ENCODE results near the gene LYSMD3.
"Not testable (repeated sequence)": the region's sequence is repeated elsewhere in the genome, so short reads cannot be mapped to it uniquely, and the experiment has no call there.

The LYSMD3 gene

GRCh38 chr5:90529194-90529938, at the start of gene LYSMD3:
Gene LYSMD3 (minus strand): TSS chr5:90529584. CDS start chr5:90525289, 4,295 bp downstream.
- DNase-seq: peak; percentile 94

DNA sequence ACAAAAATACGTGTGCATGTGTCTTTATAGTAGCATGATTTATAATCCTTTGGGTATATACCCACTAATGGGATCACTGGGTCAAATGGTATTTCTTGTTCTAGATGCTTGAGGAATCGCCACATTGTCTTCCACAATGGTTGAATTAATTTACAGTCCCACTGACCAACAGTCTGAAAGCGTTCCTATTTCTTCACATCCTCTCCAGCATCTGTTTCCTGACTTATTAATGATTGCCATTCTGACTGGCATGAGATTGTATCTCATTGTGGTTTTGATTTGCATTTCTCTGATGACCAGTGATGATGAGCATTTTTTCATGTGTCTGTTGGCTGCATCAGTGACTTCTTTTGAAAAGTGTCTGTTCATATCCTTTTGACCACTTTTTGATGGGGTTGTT, 47.2 kb upstream of the LYSMD3 start:
- DNase-seq: not testable (repeated sequence)

- DNase-seq: no peak
These were observed 46.3 kb upstream of the LYSMD3 start for GRCh38 chr5:90575712-90576111.

GRCh38 chr5:90571147-90571773, 41.9 kb upstream of the LYSMD3 start:
- DNase-seq: no peak

- no peak for DNase-seq
These were observed 40.6 kb upstream of the LYSMD3 start for GRCh38 chr5:90570034-90570433.

DNA sequence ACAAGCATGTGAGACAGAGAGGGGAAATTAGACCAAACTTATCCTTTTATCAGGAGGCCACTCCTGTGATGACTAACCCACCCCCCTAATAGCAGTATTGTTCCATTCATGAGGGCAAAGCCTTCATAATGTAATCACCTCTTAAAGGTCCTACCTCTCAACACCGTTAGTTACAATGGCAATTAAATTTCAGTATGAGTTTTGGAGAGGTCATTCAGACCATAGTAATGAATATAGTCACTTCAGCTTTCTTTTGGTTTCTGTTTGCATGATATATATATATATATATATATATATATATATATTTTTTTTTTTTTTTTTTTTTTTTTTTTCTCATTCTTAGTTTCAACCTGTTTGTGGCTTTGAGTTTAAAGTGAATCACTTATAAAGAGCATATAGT, 39.7 kb upstream of the LYSMD3 start:
- DNase-seq: no peak

DNA sequence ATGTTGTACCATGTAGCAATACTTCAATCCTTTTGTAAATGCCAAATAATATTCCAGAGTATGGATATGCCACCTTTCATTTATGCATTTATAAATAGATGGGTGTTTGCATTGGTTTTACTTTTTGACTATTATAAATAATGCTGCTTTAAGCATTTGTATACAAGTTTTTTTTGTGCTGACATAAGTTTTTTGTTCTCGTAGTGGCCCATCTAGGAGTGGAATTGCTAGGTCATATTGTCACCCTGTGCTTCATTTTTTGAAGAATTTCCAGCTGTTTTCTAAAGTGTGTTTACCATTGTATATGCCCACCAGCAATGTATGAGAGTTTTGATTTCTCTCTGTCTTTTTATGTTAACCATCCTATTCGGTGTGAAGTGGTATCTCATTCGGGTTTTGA, 36.1 kb upstream of the LYSMD3 start:
- no peak for DNase-seq

DNA sequence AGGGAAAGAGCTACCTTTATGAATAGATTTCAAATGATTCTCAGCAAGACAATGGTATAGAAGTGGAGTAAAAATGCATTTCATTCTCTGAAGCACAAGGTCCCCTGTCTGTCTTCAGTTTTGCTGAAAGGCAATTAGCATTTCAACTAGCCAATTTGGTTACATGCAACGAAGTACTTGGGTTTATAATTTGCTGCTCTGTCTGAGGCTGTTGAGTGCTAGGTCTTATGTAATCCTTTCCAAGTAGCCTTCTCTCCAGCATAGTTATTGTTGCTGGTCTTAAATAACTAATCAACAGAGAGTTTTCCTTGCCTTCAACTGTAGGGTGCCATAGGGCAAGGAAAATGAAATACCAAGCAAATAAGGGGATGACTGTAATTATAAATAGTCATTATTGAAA, 33.7 kb upstream of the LYSMD3 start:
- no peak for DNase-seq

- DNase-seq: no peak
These were observed 33.0 kb upstream of the LYSMD3 start for GRCh38 chr5:90562341-90562740.

GRCh38 chr5:90561766-90562165, 32.4 kb upstream of the LYSMD3 start:
- no peak for DNase-seq

DNA sequence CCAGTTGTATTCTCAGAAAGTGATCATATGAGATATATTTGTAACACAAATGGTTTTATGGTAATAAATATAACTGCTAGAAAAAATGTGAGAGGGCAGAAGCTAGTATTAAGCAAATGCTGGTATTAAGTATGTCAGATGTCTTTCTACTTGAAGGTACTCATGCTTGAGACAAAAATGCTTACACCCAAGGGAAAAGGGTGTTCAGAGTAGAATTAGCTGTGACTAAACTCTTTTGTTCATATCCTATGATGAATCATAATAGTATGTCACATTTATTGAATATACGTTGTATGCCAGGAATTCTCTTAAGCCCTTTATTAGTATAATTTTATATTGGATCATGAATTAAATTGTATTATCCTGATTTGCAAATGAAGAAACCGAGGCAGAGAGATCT, 31.4 kb upstream of the LYSMD3 start:
- no peak for DNase-seq

GRCh38 chr5:90558344-90559192, 29.2 kb upstream of the LYSMD3 start, which contains the start of gene ADGRV1:
Gene ADGRV1 (plus strand): TSS chr5:90558797. CDS start chr5:90558896, 99 bp downstream.
- no peak for DNase-seq

DNA sequence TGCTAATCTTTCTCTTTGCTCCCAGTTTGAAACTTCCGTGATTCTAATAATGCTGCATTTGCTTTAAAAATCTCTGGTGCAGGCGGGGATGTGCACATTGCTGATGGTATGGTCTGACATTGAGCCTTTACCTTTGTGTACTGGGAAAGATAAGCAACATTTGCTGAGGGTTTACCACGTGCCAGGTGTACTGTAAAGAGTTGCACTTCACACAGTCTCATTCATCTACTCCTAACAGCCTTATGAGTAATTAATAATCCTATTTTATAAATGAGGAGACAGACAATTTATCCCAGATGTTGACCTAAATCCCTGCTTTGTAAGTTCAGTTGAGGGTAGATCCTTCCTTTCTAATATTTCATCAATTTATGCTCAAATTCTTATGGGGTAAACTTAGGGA, 28.5 kb upstream of the LYSMD3 start:
- DNase-seq: no peak

GRCh38 chr5:90557391-90557790, 28.0 kb upstream of the LYSMD3 start:
- DNase-seq: no peak

DNA sequence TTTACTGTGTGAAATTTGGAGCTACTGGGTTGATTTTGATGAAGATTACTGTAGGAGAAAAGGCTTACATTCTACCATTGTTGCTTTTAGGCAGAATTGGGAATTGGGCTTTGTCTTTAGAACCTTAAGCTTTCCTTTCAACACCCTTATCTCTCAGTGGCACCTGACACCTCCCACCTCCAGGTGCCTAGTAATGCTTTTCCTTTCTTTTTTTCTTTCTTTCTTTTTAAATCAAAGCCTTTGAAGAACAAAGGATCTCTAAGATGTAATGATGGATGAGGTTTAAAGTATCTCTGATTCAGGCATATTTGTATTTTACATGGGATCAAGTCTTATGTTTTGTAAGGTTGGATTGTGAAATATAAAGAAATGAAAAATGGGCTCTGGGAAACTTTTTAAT, 26.3 kb upstream of the LYSMD3 start:
- DNase-seq: no peak

- DNase-seq: no peak
These were observed 25.1 kb upstream of the LYSMD3 start for GRCh38 chr5:90554358-90555006.

DNA sequence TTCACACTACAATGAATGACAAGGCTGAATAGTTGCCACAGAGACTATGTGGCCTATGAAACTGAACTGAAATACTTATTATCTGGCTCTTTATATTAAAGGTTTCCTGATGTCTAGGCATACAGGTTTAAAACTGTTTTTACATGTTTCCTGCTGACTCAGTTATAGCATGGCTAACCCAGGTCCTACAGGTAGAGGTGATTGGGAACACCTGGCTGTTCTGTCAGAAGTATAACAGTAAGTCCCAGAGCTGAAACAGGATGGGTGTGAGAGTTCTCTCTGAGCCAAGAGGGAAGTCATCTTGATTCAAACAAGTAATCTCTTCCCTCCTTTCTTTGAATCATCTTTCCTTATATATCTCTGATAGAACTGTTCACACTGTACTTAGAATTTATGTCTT, 24.3 kb upstream of the LYSMD3 start:
- DNase-seq: no peak

GRCh38 chr5:90551376-90551775, 22.0 kb upstream of the LYSMD3 start:
- DNase-seq: no peak

- no peak for DNase-seq
These were observed 21.6 kb upstream of the LYSMD3 start for GRCh38 chr5:90550963-90551362.

GRCh38 chr5:90549729-90550275, 20.4 kb upstream of the LYSMD3 start:
- DNase-seq: no peak

DNA sequence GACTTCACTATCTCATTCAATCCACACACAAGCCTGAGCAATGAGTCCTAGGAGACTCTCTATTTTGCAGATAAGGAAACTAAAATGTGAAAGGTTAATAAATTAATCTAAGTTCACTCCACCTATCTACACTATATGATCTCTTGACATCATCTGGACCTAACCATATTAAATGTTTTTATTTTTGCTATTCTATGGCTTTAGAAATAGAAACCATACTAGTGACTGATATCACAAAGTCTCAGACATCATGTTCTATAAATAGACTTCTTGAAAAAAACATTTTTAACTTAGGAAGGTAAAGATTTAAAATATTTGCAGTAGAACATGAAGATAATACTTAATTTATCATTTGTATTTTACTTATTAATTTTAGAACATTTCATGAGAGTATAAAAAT, 19.8 kb upstream of the LYSMD3 start:
- DNase-seq: no peak

DNA sequence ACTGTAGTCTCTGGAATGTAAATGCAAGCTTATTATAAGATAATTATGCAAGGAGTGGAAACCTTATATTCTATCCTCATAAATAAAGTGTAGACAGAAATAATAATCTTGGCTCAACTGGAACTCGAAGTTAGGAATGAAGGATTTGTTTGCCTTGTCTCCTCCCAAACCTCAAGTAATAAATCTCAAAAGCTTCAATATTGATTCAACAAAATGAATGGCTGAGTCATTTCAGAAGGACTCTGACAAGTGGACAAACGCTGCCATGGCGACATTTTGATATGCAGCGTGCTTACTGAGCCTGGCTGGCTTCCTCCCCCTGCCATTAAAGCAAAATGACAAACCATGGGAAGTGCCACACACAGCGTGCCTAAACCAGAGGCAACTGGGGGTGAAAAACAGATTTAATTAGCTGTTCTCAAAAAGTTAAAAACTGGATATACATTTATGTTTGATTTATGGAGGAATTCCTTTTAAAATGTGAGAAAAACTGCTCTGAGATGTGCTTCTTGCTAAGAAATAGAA, 18.7 kb upstream of the LYSMD3 start:
- no peak for DNase-seq

All from stimulated activated naive CD4-positive, alpha-beta T cell treated with Interleukin-2 at 50 U/mL for 16 hours (primary cell).